GM23338 (cell line): Measurements from ENCODE around the gene OR2J3. TPM values are rescaled to one million over a fixed set of nuclear protein-coding genes. Genes with fewer than 3 reads are reported as not detected.

Experiments used
- ATAC-seq: fragments of 200-7000 bp; cut with Tn5 transposase; 3 replicates; pipeline ENCODE4 v1.9.1; 2020
- DNase-seq: peaks from one replicate; pipeline ENCODE4 v3.0.0-alpha.2; 2015; ENCODE audit warnings: low spot score
- H2AFZ ChIP-seq: fragments of 200-600 bp; sonication (generic); 2 replicates; pipeline ENCODE4 v1.8.0; 2016; ENCODE audit warnings: antibody characterized with exemption, mild to moderate bottlenecking, moderate library complexity
- H3F3A ChIP-seq: fragments of 200-600 bp; sonication (generic); replicated peaks from 2 replicates; pipeline ENCODE4 v1.8.0; 2017; ENCODE audit warnings: antibody characterized with exemption, mixed run types, low read depth
- H3K27ac ChIP-seq: fragments of 200-600 bp; sonication (generic); 2 replicates; pipeline ENCODE4 v1.6.1; 2016; ENCODE audit warnings: low read depth
- H3K27me3 ChIP-seq: fragments of 200-600 bp; sonication (generic); 2 replicates; pipeline ENCODE4 v1.8.0; 2016; ENCODE audit warnings: mild to moderate bottlenecking, mixed run types, moderate library complexity; ENCODE audit not compliant: insufficient read depth
- H3K36me3 ChIP-seq: fragments of 200-600 bp; sonication (generic); 2 replicates; pipeline ENCODE4 v1.8.0; 2016; ENCODE audit warnings: mild to moderate bottlenecking; ENCODE audit not compliant: insufficient read depth
- H3K4me1 ChIP-seq: fragments of 200-600 bp; sonication (generic); 2 replicates; pipeline ENCODE4 v1.8.0; 2016; ENCODE audit warnings: mild to moderate bottlenecking, moderate library complexity; ENCODE audit not compliant: insufficient read depth
- H3K4me2 ChIP-seq: fragments of 200-600 bp; sonication (generic); 2 replicates; pipeline ENCODE4 v1.7.1; 2017; ENCODE audit warnings: mixed run types
- H3K4me3 ChIP-seq: fragments of 200-600 bp; sonication (generic); 2 replicates; pipeline ENCODE4 v1.6.1; 2016; ENCODE audit warnings: mixed run types
- H3K79me2 ChIP-seq: fragments of 200-600 bp; sonication (generic); replicated peaks from 2 replicates; pipeline ENCODE4 v1.8.0; 2017; ENCODE audit warnings: mild to moderate bottlenecking; ENCODE audit not compliant: insufficient read depth
- H3K9me2 ChIP-seq: fragments of 200-600 bp; sonication (generic); 2 replicates; pipeline ENCODE4 v1.8.0; 2017; ENCODE audit not compliant: insufficient read depth
- H4K20me1 ChIP-seq: fragments of 200-600 bp; sonication (generic); replicated peaks from 2 replicates; pipeline ENCODE4 v1.8.0; 2017; ENCODE audit warnings: mild to moderate bottlenecking; ENCODE audit not compliant: insufficient read depth
- H3K27ac Mint-ChIP-seq: 2 replicates; pipeline ENCODE4 v1.8.0; 2020; ENCODE audit warnings: inconsistent platforms, mild to moderate bottlenecking, moderate library complexity, mixed read lengths
- H3K27me3 Mint-ChIP-seq: 3 replicates; pipeline ENCODE4 v1.8.0; 2022; ENCODE audit warnings: low read depth, mild to moderate bottlenecking, moderate library complexity, mixed read lengths, inconsistent platforms; ENCODE audit not compliant: insufficient read depth, poor library complexity
- H3K36me3 Mint-ChIP-seq: 3 replicates; pipeline ENCODE4 v1.8.0; 2021; ENCODE audit warnings: low read depth, mild to moderate bottlenecking, inconsistent platforms, moderate library complexity, mixed read lengths
- H3K4me1 Mint-ChIP-seq: 3 replicates; pipeline ENCODE4 v1.8.0; 2020; ENCODE audit warnings: mild to moderate bottlenecking, inconsistent platforms, mixed read lengths
- H3K4me3 Mint-ChIP-seq: 3 replicates; pipeline ENCODE4 v1.8.0; 2021; ENCODE audit warnings: moderate library complexity, mild to moderate bottlenecking, inconsistent platforms, mixed read lengths
- H3K9me3 Mint-ChIP-seq: 3 replicates; pipeline ENCODE4 v1.8.0; 2020; ENCODE audit warnings: moderate library complexity, mild to moderate bottlenecking, inconsistent platforms, mixed read lengths
- CREB1 ChIP-seq: fragments of 250-450 bp; sonication (Bioruptor Pico); IDR thresholded peaks from 2 replicates; pipeline ENCODE4 v1.5.0; 2020; ENCODE audit warnings: low read depth, mild to moderate bottlenecking, moderate library complexity
- CTCF ChIP-seq, 2 experiments: fragments of 200-600 bp in 1 of 2; sonication (generic) in 1 of 2; conservative IDR thresholded peaks; 2 replicates each; pipeline versions ENCODE4 v1.5.1 to v1.6.1; 2016 to 2017; ENCODE audit warnings: antibody characterized with exemption in 2 of 2, low read depth in 2 of 2, mild to moderate bottlenecking in 2 of 2, moderate library complexity in 1 of 2
- EZH2 ChIP-seq: fragments of 200-600 bp; sonication (generic); IDR thresholded peaks from one replicate; pipeline ENCODE4 v1.8.0; 2017; ENCODE audit warnings: antibody characterized with exemption, mild to moderate bottlenecking, low read depth; ENCODE audit not compliant: unreplicated experiment
- JUNB ChIP-seq: IDR thresholded peaks from one replicate; pipeline ENCODE4 v1.6.1; 2016; ENCODE audit warnings: antibody characterized with exemption; ENCODE audit not compliant: unreplicated experiment
- NANOG ChIP-seq: IDR thresholded peaks from 2 replicates; pipeline ENCODE4 v1.6.1; 2016; ENCODE audit warnings: antibody characterized with exemption, borderline replicate concordance
- STAT1 ChIP-seq: IDR thresholded peaks from one replicate; pipeline ENCODE4 v1.6.1; 2016; ENCODE audit warnings: antibody characterized with exemption; ENCODE audit not compliant: unreplicated experiment
- ZNF462 ChIP-seq: fragments of 250-450 bp; sonication (Bioruptor Pico); IDR thresholded peaks from 2 replicates; pipeline ENCODE4 v1.5.0; 2020; ENCODE audit warnings: mild to moderate bottlenecking, moderate library complexity
- polyA plus RNA-seq: library from polyadenylated mRNA; unstranded; fragments of >200 nt; fragmentation: Nextera tagmentation; extraction: Ambion mirVana; gene quantifications from 2 replicates; pipeline ENCODE4 v1.2.1, GENCODE V29; 2016
- total RNA-seq: library from RNA; depleted of rRNA; stranded (reverse); fragments of >200 nt; shearing (Covaris generic); gene quantifications from 2 replicates; pipeline ENCODE4 v1.2.3, GENCODE V29; 2014

The OR2J3 gene
- total and polyA plus RNA-seq, 2 experiments from 2014 or later: 0.35 TPM; not detected in 1

- no peak for TF ChIP-seq ZNF462 (CRISPR knock-in tag)
- no peak for TF ChIP-seq STAT1
- TF ChIP-seq CREB1 (CRISPR knock-in tag): no peak
- no peak for TF ChIP-seq EZH2
- no peak for TF ChIP-seq CTCF (conservative IDR thresholded peaks at IDR 0.05; ENCODE audit: low read depth in 2 of 2)
- no peak for TF ChIP-seq JUNB
Observed at GRCh38 chr6:29092957-29093356, 14.9 kb upstream of the OR2J3 start (continued).

- Histone ChIP-seq H3K4me3 (no peak overlapping the region), H3K79me2 (no peaks in the 10 kb centered on the region), H2AFZ (no peak overlapping the region), H3F3A (no peaks in the 10 kb centered on the region), H4K20me1 (no peaks in the 10 kb centered on the region), H3K4me2 (no peak overlapping the region), H3K4me1 (no peaks in the 10 kb centered on the region), H3K27me3 (no peaks in the 10 kb centered on the region), H3K27ac (no peak overlapping the region), H3K36me3 (no peaks in the 10 kb centered on the region), H3K9me2 (no peaks in the 10 kb centered on the region)
- peaks cover 2% of the 10 kb centered on the region; the same call in 1 of the 3 replicates for H3K4me1 Mint-ChIP-seq
- no peak overlapping the region for H3K27ac Mint-ChIP-seq
- ATAC-seq: no peak
- no peaks in the 10 kb centered on the region for H3K9me3 Mint-ChIP-seq
- no peak for DNase-seq
- H3K4me3 Mint-ChIP-seq: no peak overlapping the region
- no peaks in the 10 kb centered on the region for H3K36me3 Mint-ChIP-seq
- no peaks in the 10 kb centered on the region for H3K27me3 Mint-ChIP-seq
- TF ChIP-seq NANOG: no peak
- TF ChIP-seq ZNF462 (CRISPR knock-in tag): no peak
- no peak for TF ChIP-seq STAT1
- TF ChIP-seq JUNB: no peak
Observed at GRCh38 chr6:29097803-29098202, 10.1 kb upstream of the OR2J3 start.
